ENCODE data around the gene ZFPM1.

The ZFPM1 gene

GRCh38 chr16:88486398-88487123 lies 33.5 kb downstream of the ZFPM1 start:
- H3K27ac ChIP-seq: no peak overlapping the region
- H3K9ac ChIP-seq (ENCODE audit: insufficient read length): no peak overlapping the region
- no peak overlapping the region for H3K4me3 ChIP-seq
- H3K9me3 ChIP-seq (ENCODE audit: low read depth, low read length): no peaks in the 10 kb centered on the region
- TF ChIP-seq POLR2AphosphoS5 (IDR thresholded peaks at IDR 0.05; ENCODE audit: borderline replicate concordance, low read depth, low read length) (no peak), FOXP2 (optimal IDR thresholded peaks at IDR 0.05; ENCODE audit: control extremely low read depth, extremely low read length, insufficient read depth) (no peak)
- DNase-seq (ENCODE audit: low read depth, low spot score): no peak
- no peaks in the 10 kb centered on the region for H3K36me3 ChIP-seq (ENCODE audit: insufficient read depth, low read length)

GRCh38 chr16:88487124-88487432 lies 34.0 kb downstream of the ZFPM1 start:
- H3K4me3 ChIP-seq: no peak overlapping the region
- H3K9me3 ChIP-seq (ENCODE audit: low read depth, low read length): no peaks in the 10 kb centered on the region
- H3K9ac ChIP-seq (ENCODE audit: insufficient read length): no peak overlapping the region
- H3K27ac ChIP-seq: no peak overlapping the region
- H3K36me3 ChIP-seq (ENCODE audit: insufficient read depth, low read length): no peaks in the 10 kb centered on the region
- no peak for TF ChIP-seq POLR2AphosphoS5 (IDR thresholded peaks at IDR 0.05; ENCODE audit: borderline replicate concordance, low read depth, low read length)
- TF ChIP-seq EZH2 (IDR thresholded peaks at IDR 0.05): no peak
- no peak for TF ChIP-seq FOXP2 (optimal IDR thresholded peaks at IDR 0.05; ENCODE audit: control extremely low read depth, extremely low read length, insufficient read depth)
- no peak for DNase-seq (ENCODE audit: low read depth, low spot score)

GRCh38 chr16:88487920-88488851 lies 35.1 kb downstream of the ZFPM1 start:
- TF ChIP-seq POLR2AphosphoS5 (IDR thresholded peaks at IDR 0.05; ENCODE audit: borderline replicate concordance, low read depth, low read length): no peak
- TF ChIP-seq EZH2 (IDR thresholded peaks at IDR 0.05): no peak
- TF ChIP-seq FOXP2 (optimal IDR thresholded peaks at IDR 0.05; ENCODE audit: control extremely low read depth, extremely low read length, insufficient read depth): no peak
- no peak overlapping the region for H3K27ac ChIP-seq
- no peaks in the 10 kb centered on the region for H3K9me3 ChIP-seq (ENCODE audit: low read depth, low read length)

GRCh38 chr16:88489163-88489741 lies 36.2 kb downstream of the ZFPM1 start:
- Histone ChIP-seq H3K4me3 (no peak overlapping the region), H3K36me3 (ENCODE audit: insufficient read depth, low read length) (no peaks in the 10 kb centered on the region), H3K27ac (no peak overlapping the region), H3K9ac (ENCODE audit: insufficient read length) (no peak overlapping the region), H3K9me3 (ENCODE audit: low read depth, low read length) (no peaks in the 10 kb centered on the region)
- DNase-seq (ENCODE audit: low read depth, low spot score): no peak
- TF ChIP-seq POLR2AphosphoS5 (IDR thresholded peaks at IDR 0.05; ENCODE audit: borderline replicate concordance, low read depth, low read length) (no peak), EZH2 (IDR thresholded peaks at IDR 0.05) (no peak), FOXP2 (optimal IDR thresholded peaks at IDR 0.05; ENCODE audit: control extremely low read depth, extremely low read length, insufficient read depth) (no peak)

More at GRCh38 chr16:88487920-88488851, 35.1 kb downstream of the ZFPM1 start:
- no peak overlapping the region for H3K9ac ChIP-seq (ENCODE audit: insufficient read length)
- no peak overlapping the region for H3K4me3 ChIP-seq
- no peaks in the 10 kb centered on the region for H3K36me3 ChIP-seq (ENCODE audit: insufficient read depth, low read length)
- DNase-seq (ENCODE audit: low read depth, low spot score): no peak

- Histone ChIP-seq H3K9me3 (ENCODE audit: low read depth, low read length) (no peaks in the 10 kb centered on the region), H3K36me3 (ENCODE audit: insufficient read depth, low read length) (no peaks in the 10 kb centered on the region), H3K4me3 (no peak overlapping the region), H3K27ac (no peak overlapping the region), H3K9ac (ENCODE audit: insufficient read length) (no peak overlapping the region)
- no peak for DNase-seq (ENCODE audit: low read depth, low spot score)
- no peak for TF ChIP-seq FOXP2 (optimal IDR thresholded peaks at IDR 0.05; ENCODE audit: control extremely low read depth, extremely low read length, insufficient read depth)
- TF ChIP-seq POLR2AphosphoS5 (IDR thresholded peaks at IDR 0.05; ENCODE audit: borderline replicate concordance, low read depth, low read length): no peak
- no peak for TF ChIP-seq EZH2 (IDR thresholded peaks at IDR 0.05)
Observed at GRCh38 chr16:88491001-88491559, 38.0 kb downstream of the ZFPM1 start.

GRCh38 chr16:88491560-88492310 lies 38.7 kb downstream of the ZFPM1 start:
- Histone ChIP-seq H3K9ac (ENCODE audit: insufficient read length) (no peak overlapping the region), H3K4me3 (no peak overlapping the region), H3K9me3 (ENCODE audit: low read depth, low read length) (no peaks in the 10 kb centered on the region), H3K36me3 (ENCODE audit: insufficient read depth, low read length) (no peaks in the 10 kb centered on the region), H3K27ac (no peak overlapping the region)
- TF ChIP-seq EZH2 (IDR thresholded peaks at IDR 0.05) (no peak), FOXP2 (optimal IDR thresholded peaks at IDR 0.05; ENCODE audit: control extremely low read depth, extremely low read length, insufficient read depth) (no peak), POLR2AphosphoS5 (IDR thresholded peaks at IDR 0.05; ENCODE audit: borderline replicate concordance, low read depth, low read length) (no peak)
- no peak for DNase-seq (ENCODE audit: low read depth, low spot score)

GRCh38 chr16:88493879-88494278 lies 40.8 kb downstream of the ZFPM1 start:
- no peak for TF ChIP-seq EZH2 (IDR thresholded peaks at IDR 0.05)
- no peak for TF ChIP-seq POLR2AphosphoS5 (IDR thresholded peaks at IDR 0.05; ENCODE audit: borderline replicate concordance, low read depth, low read length)
- no peak for TF ChIP-seq FOXP2 (optimal IDR thresholded peaks at IDR 0.05; ENCODE audit: control extremely low read depth, extremely low read length, insufficient read depth)
- Histone ChIP-seq H3K36me3 (ENCODE audit: insufficient read depth, low read length) (no peaks in the 10 kb centered on the region), H3K27ac (no peak overlapping the region), H3K9me3 (ENCODE audit: low read depth, low read length) (no peaks in the 10 kb centered on the region), H3K9ac (ENCODE audit: insufficient read length) (no peak overlapping the region), H3K4me3 (no peak overlapping the region)
- DNase-seq (ENCODE audit: low read depth, low spot score): no peak
